ENCODE data around the gene LAMC3. TPM values are rescaled to one million over a fixed set of nuclear protein-coding genes. Genes with fewer than 3 reads are reported as not detected.

The LAMC3 gene
- total RNA-seq, 1 experiment from 2014 or later: 91.8 TPM

- Histone ChIP-seq H3K36me3 (replicated peaks; ENCODE audit: control insufficient read depth, insufficient read depth, low read length) (peaks cover 27% of the 10 kb centered on the region), H3K27me3 (ENCODE audit: control insufficient read depth, insufficient read depth, low read length) (no peaks in the 10 kb centered on the region), H3K4me3 (ENCODE audit: insufficient read depth, low read depth, low read length) (no peak overlapping the region)
- no peak for DNase-seq
Measured at GRCh38 chr9:131129183-131129582, 120.2 kb downstream of the LAMC3 start.

DNA sequence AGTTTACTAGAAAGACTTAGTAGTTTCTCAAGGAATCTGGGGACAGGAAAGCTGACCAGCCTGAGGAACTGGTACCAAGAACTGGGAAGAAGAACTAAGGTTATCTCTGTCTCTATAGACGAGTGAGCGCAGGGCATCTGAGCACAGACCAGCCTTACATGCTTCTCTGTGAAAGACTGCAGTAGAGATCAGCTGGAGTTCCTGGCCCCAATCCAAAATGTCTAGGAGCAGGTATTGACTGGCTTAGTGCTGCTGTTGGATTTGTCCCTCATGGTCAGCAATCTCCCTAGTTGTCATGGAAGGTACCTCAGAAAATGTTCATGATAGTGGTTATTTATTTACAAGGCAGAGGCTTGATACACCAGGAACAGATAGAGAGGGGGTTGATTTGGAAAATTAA lies 129.7 kb downstream of the LAMC3 start:
- Histone ChIP-seq H3K36me3 (replicated peaks; ENCODE audit: control insufficient read depth, insufficient read depth, low read length) (peaks cover 46% of the 10 kb centered on the region), H3K27me3 (ENCODE audit: control insufficient read depth, insufficient read depth, low read length) (no peaks in the 10 kb centered on the region), H3K4me3 (ENCODE audit: insufficient read depth, low read depth, low read length) (no peak overlapping the region)
- no peak for DNase-seq

- Histone ChIP-seq H3K4me3 (ENCODE audit: insufficient read depth, low read depth, low read length) (no peak overlapping the region), H3K27me3 (ENCODE audit: control insufficient read depth, insufficient read depth, low read length) (no peaks in the 10 kb centered on the region), H3K36me3 (replicated peaks; ENCODE audit: control insufficient read depth, insufficient read depth, low read length) (peaks cover 49% of the 10 kb centered on the region)
- no peak for DNase-seq
Measured at GRCh38 chr9:131140112-131140511, 131.1 kb downstream of the LAMC3 start.

DNA sequence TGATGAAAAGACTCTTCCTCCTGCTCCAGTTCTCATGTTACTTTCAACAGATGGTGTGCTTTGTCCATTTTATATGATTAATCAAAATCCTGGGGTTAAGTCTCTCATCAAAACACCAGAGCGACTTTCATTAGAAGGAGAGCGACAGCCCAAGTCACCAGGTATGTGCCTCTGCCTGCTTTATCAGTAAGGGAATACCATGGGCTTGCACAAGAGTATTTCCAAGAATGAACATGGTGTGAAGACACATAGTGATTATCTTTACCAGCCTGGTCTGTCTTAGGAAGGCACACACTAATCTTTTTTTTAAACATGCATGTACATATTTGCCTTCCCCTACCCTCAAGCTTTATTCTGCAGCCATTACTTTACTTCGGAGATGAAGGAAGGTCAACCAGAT lies 131.6 kb downstream of the LAMC3 start:
- Histone ChIP-seq H3K4me3 (ENCODE audit: insufficient read depth, low read depth, low read length) (no peak overlapping the region), H3K36me3 (replicated peaks; ENCODE audit: control insufficient read depth, insufficient read depth, low read length) (peaks cover 53% of the 10 kb centered on the region), H3K27me3 (ENCODE audit: control insufficient read depth, insufficient read depth, low read length) (no peaks in the 10 kb centered on the region)
- DNase-seq: no peak

- H3K4me3 ChIP-seq (ENCODE audit: insufficient read depth, low read depth, low read length): no peak overlapping the region
- no peak for DNase-seq
- H3K36me3 ChIP-seq (replicated peaks; ENCODE audit: control insufficient read depth, insufficient read depth, low read length): peaks cover 47% of the 10 kb centered on the region
- H3K27me3 ChIP-seq (ENCODE audit: control insufficient read depth, insufficient read depth, low read length): no peaks in the 10 kb centered on the region
Measured at GRCh38 chr9:131142160-131142559, 133.2 kb downstream of the LAMC3 start.

Other genes with a start within 250 kb of the LAMC3 start
- gene ABL1, start 173.9 kb upstream of the LAMC3 start, total RNA-seq (2014; rRNA removed; shearing (Covaris generic)): 57.6 and 61.5 TPM in 2 replicates
- gene QRFP, start 112.4 kb upstream of the LAMC3 start, total RNA-seq (2014; rRNA removed; shearing (Covaris generic)): not detected in 2 replicates
- 6.1 and 6.2 TPM in 2 replicates for gene FIBCD1, start 69.9 kb upstream of the LAMC3 start, total RNA-seq (2014; rRNA removed; shearing (Covaris generic))
- 93.3 and 97.2 TPM in 2 replicates for gene AIF1L, start 87.4 kb downstream of the LAMC3 start, total RNA-seq (2014; rRNA removed; shearing (Covaris generic))
- gene NUP214, start 116.4 kb downstream of the LAMC3 start, total RNA-seq (2014; rRNA removed; shearing (Covaris generic)): 20.6 and 26.5 TPM in 2 replicates

Measured in H7 (cell line).